ENCODE measurements around the gene CDKAL1.

Gene CDKAL1

GRCh38 chr6:21024616-21025015 is 490.4 kb downstream of the CDKAL1 start:
- H3K4me1 ChIP-seq (ENCODE audit: low read depth, poor library complexity, severe bottlenecking), result no peaks in the 10 kb centered on the region
- H3K4me3 ChIP-seq (IDR thresholded peaks at IDR 0.05; ENCODE audit: insufficient read depth, low read depth, low read length), result no peak overlapping the region
- H3K27me3 ChIP-seq (ENCODE audit: insufficient read depth, low read depth), result no peaks in the 10 kb centered on the region
- no peaks in the 10 kb centered on the region for H4K20me1 ChIP-seq (ENCODE audit: insufficient read depth)
- H3K27ac ChIP-seq, result no peak overlapping the region
- no peaks in the 10 kb centered on the region for H3K79me2 ChIP-seq (ENCODE audit: insufficient read depth, low read depth)
- no peak overlapping the region for H3K4me2 ChIP-seq
- no peak for TF ChIP-seq CTCF (conservative IDR thresholded peaks at IDR 0.05; ENCODE audit: low read depth, low read length)
- H2AFZ ChIP-seq (ENCODE audit: low read depth), result no peak overlapping the region
- H3K36me3 ChIP-seq (ENCODE audit: insufficient read depth), result no peaks in the 10 kb centered on the region
- no peak overlapping the region for H3K9ac ChIP-seq

- H3K27ac ChIP-seq, result no peak overlapping the region
- H3K4me2 ChIP-seq, result no peak overlapping the region
- no peak overlapping the region for H2AFZ ChIP-seq (ENCODE audit: low read depth)
- H3K9ac ChIP-seq, result no peak overlapping the region
- H3K27me3 ChIP-seq (ENCODE audit: insufficient read depth, low read depth), result no peaks in the 10 kb centered on the region
- no peak for TF ChIP-seq CTCF (conservative IDR thresholded peaks at IDR 0.05; ENCODE audit: low read depth, low read length)
- H3K4me1 ChIP-seq (ENCODE audit: low read depth, poor library complexity, severe bottlenecking), result no peaks in the 10 kb centered on the region
- H3K4me3 ChIP-seq (IDR thresholded peaks at IDR 0.05; ENCODE audit: insufficient read depth, low read depth, low read length), result no peak overlapping the region
- no peaks in the 10 kb centered on the region for H3K36me3 ChIP-seq (ENCODE audit: insufficient read depth)
- H3K79me2 ChIP-seq (ENCODE audit: insufficient read depth, low read depth), result no peaks in the 10 kb centered on the region
- no peaks in the 10 kb centered on the region for H4K20me1 ChIP-seq (ENCODE audit: insufficient read depth)
Observed at GRCh38 chr6:21026576-21027273, 492.5 kb downstream of the CDKAL1 start.

- Histone ChIP-seq H3K27me3 (ENCODE audit: insufficient read depth, low read depth) (no peaks in the 10 kb centered on the region), H3K4me1 (ENCODE audit: low read depth, poor library complexity, severe bottlenecking) (no peaks in the 10 kb centered on the region), H3K9ac (no peak overlapping the region), H3K27ac (no peak overlapping the region), H3K79me2 (ENCODE audit: insufficient read depth, low read depth) (no peaks in the 10 kb centered on the region), H4K20me1 (ENCODE audit: insufficient read depth) (no peaks in the 10 kb centered on the region), H3K36me3 (ENCODE audit: insufficient read depth) (no peaks in the 10 kb centered on the region), H3K4me3 (IDR thresholded peaks at IDR 0.05; ENCODE audit: insufficient read depth, low read depth, low read length) (no peak overlapping the region), H3K4me2 (no peak overlapping the region), H2AFZ (ENCODE audit: low read depth) (no peak overlapping the region)
- TF ChIP-seq CTCF (conservative IDR thresholded peaks at IDR 0.05; ENCODE audit: low read depth, low read length), result no peak
Observed at GRCh38 chr6:21027507-21027906, 493.2 kb downstream of the CDKAL1 start.

- Histone ChIP-seq H3K27ac (no peak overlapping the region), H3K4me3 (IDR thresholded peaks at IDR 0.05; ENCODE audit: insufficient read depth, low read depth, low read length) (no peak overlapping the region), H4K20me1 (ENCODE audit: insufficient read depth) (no peaks in the 10 kb centered on the region), H3K79me2 (ENCODE audit: insufficient read depth, low read depth) (no peaks in the 10 kb centered on the region), H3K9ac (no peak overlapping the region), H2AFZ (ENCODE audit: low read depth) (no peak overlapping the region), H3K4me1 (ENCODE audit: low read depth, poor library complexity, severe bottlenecking) (no peaks in the 10 kb centered on the region), H3K4me2 (no peak overlapping the region), H3K27me3 (ENCODE audit: insufficient read depth, low read depth) (no peaks in the 10 kb centered on the region), H3K36me3 (ENCODE audit: insufficient read depth) (no peaks in the 10 kb centered on the region)
- TF ChIP-seq CTCF (conservative IDR thresholded peaks at IDR 0.05; ENCODE audit: low read depth, low read length), result no peak
Observed at GRCh38 chr6:21031182-21031581, 496.9 kb downstream of the CDKAL1 start.
